HuH-7 (cell line): ENCODE data around the gene CTNNA3.

Source experiments
- DNase-seq: peaks from one replicate; pipeline ENCODE4 v3.0.0; 2011; ENCODE audit warnings: low spot score

Gene CTNNA3

DNA sequence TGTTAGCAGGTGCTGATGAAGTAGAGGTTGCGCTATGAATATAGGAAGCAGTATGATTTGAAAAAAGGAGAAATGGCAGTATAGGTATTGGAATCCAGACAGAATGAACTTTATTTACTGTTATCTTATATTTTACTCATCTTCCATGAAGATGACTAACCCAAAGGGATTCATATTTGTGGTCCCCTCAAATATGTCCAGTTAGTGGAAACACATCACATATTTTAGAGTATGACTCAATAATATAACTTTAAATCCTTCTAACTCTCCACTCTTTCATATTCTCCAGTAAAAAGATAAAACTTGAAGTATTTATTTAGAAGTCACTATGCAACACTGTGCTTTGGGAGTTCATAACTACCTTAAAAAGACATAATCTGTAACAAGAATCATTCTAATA lies 1056.6 kb downstream of the CTNNA3 start:
- DNase-seq = no peak

- no peak for DNase-seq
These were observed 1058.5 kb downstream of the CTNNA3 start for GRCh38 chr10:66637273-66638036.

DNA sequence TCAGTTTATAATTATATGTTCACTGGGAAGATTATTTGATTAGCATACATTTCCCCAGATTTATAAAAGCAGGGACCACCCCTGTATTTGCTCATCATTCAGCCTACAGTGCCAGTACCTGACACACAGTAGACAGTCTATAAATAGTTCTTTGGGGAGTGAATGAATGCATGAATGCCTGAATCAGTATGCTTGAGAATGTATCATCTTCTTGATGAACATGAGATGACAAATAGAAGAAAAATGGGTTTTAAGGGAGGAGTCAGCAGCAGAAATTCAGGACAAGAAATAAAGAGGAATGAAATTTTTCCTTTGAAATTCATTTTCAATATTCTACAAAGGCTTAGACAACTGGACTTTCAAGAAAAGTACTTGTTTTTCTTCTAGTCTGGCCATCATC lies 1066.0 kb downstream of the CTNNA3 start:
- DNase-seq = no peak

GRCh38 chr10:66627156-66627555 lies 1068.8 kb downstream of the CTNNA3 start:
- DNase-seq = peak; percentile 11

DNA sequence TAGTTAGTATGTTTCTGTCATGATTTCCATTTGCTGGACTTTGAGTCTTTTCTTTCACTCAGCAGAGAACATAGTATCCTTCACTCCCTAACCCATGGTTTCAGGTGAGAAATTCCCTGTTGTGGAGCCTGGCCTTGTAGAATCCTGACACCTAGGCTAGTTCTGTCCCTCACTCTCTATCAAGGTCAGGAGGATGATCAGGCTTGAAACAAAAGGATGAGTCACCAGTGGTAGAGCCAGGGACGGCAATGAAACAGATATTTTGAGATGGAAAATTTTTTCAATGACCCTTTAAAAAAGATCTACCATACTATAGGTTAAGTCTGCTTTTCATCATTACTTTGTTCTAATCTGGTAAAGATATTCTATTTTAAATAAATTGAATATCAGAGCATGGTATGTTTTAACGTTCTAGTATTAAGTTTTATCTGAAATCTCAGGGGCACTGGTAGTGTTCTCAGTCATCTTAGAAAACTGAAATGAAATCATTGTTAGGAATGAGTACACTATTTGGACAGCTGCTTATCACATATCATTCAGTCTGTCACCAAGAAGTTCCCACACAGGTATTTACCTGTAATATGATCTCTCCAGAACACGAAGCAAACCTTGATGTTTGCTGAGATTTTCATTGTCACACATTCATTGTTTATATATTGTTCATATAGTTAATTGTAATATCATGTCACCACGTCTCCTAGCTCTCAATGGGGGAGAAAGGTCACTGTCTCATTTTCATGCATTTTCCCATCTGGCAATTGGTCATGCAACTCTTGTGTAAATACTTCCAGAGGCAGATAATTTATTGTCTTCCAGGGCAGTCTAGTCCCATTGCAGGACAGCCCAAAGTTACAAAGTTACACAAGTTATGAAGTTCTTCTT lies 1070.0 kb downstream of the CTNNA3 start:
- no peak for DNase-seq

DNA sequence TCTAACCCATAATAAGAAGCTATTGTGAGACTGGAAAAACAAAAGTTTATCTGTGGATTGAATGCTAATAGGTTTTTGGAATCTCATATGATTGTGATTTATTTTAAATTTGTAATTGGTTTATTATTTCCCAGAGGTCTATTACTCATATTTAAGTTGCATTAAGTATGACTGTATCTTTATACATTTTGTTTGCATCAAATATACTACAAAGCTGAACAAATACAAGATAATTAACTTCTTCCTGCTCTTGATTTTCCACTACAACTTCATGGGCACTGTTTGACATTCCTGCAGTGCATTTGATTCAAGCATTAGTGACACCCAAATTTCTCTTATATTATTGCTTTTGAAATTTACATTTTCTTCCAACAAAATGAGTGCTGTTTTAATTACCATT lies 1073.9 kb downstream of the CTNNA3 start:
- DNase-seq = no peak

GRCh38 chr10:66604195-66604594 lies 1091.8 kb downstream of the CTNNA3 start:
- no peak for DNase-seq

DNA sequence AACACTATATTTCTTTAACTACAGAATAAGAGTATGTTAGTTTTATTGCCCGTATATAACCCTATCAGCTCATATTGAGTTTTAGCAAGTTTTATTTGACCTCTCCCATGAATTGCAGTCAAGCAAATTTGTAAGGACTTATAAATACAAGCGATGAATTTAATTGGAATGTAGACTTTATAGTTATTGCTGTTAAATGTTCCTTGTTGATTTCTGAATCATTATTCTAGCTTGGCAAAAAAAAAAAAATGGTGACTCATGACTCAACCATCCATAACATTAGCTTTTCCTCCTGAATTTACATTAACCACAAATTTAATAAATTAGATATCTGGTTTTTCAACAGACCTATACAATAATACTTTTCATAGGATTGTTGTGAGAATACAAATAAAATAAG lies 1104.1 kb downstream of the CTNNA3 start:
- DNase-seq = no peak

DNA sequence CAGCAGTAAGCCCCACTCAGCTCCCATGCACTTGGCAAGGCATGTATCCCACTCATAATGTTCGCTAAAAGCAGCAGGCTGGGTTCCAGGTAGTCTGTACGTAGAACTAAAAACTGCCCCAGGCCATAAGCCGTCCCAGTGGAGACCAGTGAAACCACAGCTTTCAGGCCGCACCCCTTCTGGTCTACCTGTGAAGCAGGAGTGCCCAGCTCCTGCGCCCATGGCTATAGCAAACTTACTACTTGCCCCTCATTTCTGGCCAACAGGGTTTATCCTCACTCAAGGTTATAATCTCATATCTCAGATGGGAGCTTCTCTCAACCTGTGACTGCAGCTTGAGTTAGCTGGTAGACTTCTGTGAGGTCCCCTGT lies 1108.3 kb downstream of the CTNNA3 start:
- no peak for DNase-seq

GRCh38 chr10:66586897-66587679 lies 1108.9 kb downstream of the CTNNA3 start:
- no peak for DNase-seq

GRCh38 chr10:66586073-66586472 lies 1109.9 kb downstream of the CTNNA3 start:
- DNase-seq = no peak

- DNase-seq = no peak
These were observed 1120.6 kb downstream of the CTNNA3 start for GRCh38 chr10:66575251-66575855.

DNA sequence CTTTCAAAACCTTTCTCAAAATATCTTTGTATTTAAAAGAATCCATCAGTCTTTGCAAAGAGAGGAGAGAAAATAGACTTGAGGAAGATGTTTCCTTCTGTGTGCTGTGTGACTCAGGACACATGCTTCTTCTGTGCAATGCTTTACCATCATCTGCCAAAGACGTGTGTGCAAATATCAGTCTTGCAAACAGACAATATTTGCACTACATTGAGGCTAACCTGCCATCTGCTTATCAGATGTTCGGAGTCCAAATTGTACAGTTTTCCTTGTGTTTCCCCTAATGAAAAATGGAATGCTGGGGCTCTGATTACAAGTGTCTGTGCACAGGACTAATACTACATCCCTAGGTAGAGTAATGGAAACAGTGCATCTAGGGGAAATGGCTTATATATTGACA lies 1123.3 kb downstream of the CTNNA3 start:
- DNase-seq = no peak

DNA sequence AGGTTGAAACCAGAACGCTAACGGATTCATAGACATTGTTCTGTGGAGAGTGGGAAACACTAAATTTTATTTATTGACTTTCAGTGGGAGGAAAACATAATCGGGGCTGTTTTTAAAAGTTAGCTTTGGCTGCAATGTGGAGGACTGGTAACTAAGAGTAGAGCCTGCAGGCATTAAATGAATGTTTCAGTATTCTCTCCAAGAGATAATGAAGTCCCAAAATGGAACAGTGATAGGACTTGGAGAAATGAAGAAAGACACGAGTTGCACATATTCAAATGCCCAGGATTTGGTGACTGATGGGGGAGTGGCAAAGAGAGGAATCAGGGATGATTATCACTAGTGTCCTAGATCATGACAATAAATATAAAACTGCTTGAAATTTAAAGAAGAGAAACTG lies 1130.0 kb downstream of the CTNNA3 start:
- no peak for DNase-seq

- no peak for DNase-seq
These were observed 1131.7 kb downstream of the CTNNA3 start for GRCh38 chr10:66564287-66564686.

DNA sequence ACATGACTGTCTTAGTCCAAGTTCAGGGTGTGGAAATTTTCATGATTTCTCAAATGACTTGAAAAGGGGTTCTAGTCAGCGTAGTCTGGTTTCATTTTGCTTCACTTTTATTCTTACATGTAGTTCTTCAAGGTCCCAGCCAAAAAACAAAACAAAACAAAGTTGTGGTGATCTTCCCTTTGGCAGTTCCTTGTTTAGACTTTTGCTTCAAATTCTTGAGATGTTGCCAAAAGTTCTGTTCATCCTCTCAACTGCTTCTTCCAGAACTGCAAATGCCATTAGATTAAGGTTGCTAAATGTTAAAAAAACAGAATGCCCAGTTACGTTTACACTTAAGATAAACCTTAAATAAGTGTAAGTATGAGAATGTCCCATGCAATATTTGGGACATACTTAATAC lies 1140.9 kb downstream of the CTNNA3 start:
- no peak for DNase-seq

- DNase-seq = no peak
These were observed 1143.7 kb downstream of the CTNNA3 start for GRCh38 chr10:66552331-66552730.

GRCh38 chr10:66550351-66550750 lies 1145.6 kb downstream of the CTNNA3 start:
- DNase-seq = no peak

DNA sequence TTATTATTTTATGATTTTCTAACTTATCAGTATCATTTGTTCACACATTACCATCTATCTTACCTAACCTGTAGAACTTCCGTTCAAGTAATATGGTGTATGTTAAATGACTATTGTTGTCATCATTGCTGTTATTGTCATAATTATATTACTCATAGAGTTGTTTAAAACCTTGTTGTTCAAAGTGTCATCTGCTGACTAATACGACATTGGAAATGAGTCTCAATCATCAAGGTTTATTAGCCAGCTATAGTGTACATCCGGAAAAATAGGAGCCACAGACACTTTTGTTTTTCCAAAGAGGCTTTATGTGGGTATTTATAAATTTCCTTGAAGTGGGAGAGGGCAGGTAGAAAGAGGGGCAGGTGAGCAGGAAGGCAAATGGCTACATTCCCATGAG lies 1157.1 kb downstream of the CTNNA3 start:
- DNase-seq = no peak

DNA sequence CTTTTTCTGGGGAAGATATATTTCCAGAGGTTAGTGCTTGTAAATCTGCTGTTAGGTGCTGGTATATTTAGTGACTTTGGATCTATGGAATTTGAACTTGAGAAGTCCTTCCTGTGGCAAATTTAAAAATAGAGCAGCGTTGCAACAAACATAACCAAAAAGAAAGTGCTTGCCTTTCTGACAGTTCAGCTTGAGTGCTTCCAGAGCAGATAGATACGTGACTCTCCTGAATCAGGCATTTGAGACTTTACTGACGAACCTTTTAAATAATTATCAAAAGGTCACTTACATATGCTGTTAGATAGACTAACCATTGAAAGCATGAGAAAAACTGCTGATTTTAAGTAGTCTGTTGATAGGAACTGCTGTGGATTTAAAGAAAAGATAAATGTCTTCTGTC lies 1157.6 kb downstream of the CTNNA3 start:
- no peak for DNase-seq

DNA sequence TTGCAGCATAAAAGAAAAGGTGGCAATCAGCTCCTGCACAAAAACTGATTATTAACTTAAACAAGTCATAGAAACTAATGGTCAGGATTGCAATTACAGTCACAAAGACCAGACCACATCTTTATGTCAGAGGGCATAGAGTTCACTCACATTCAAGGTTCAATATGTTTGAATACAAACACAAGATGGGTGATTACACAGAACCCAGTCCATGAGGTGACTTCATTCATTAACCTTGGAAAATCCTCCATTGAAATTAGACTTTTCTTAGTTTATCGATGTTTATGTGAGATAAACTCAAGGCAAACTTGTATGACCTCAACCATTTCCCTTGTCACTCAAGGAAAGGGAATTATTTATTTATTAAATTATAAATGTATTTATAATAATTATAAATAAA lies 1158.8 kb downstream of the CTNNA3 start:
- DNase-seq = no peak

DNA sequence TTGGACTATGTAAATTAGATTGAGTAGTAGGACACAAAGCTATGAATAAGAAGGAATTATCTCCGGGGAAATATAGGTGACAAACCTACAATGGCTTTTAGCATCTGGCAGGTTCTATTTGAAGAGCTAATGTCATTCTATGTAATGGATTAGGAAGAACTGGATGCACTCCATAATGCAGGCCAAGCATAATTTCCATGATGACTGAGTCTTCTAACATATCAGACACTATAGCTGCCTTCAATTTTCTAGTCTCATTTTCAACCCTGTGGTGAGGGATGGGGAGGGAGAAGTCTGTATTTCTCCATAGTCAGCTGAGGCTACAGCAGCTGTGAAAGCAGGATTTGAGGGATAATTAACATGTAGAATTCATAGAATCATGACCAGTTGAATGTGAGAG lies 1160.6 kb downstream of the CTNNA3 start:
- no peak for DNase-seq
